SU-DHL-6 (cell line): ENCODE results near the gene AMT.

Source experiments
- CTCF ChIP-seq: fragments of 200-600 bp; sonication (generic); IDR thresholded peaks from one replicate; pipeline ENCODE4 v1.5.1; 2017; ENCODE audit warnings: antibody characterized with exemption, mild to moderate bottlenecking, low read length, moderate library complexity; ENCODE audit not compliant: insufficient read depth, poor library complexity, severe bottlenecking
- EZH2phosphoT487 ChIP-seq: fragments of 200-600 bp; sonication (generic), shearing (Covaris generic); conservative IDR thresholded peaks from 2 replicates; pipeline ENCODE4 v1.6.1; 2018; ENCODE audit warnings: mild to moderate bottlenecking, antibody characterized with exemption, low read length, moderate library complexity, mixed read lengths

- TF ChIP-seq CTCF (no peak), EZH2phosphoT487 (no peak)
These were observed 9.5 kb downstream of the AMT start for GRCh38 chr3:49412632-49413337.
